Caco-2 (cell line): ENCODE results near the gene OSBPL6. TPM values are rescaled to one million over a fixed set of nuclear protein-coding genes. Genes with fewer than 3 reads are reported as not detected.

Source experiments
- Bru-seq: library from RNA; stranded (reverse); fragments of 400-500 nt; gene quantifications from one replicate; lab custom pipeline; 2021; lab: Mats Ljungman, UMichigan
- BruChase-seq, 2 experiments: library from RNA; stranded (reverse); fragments of 400-500 nt; gene quantifications; one replicate each; lab custom pipeline; 2021; lab: Mats Ljungman, UMichigan
- BruUV-seq: library from RNA; stranded (reverse); fragments of 400-500 nt; replicated peaks from 2 replicates; lab custom pipeline; 2021; lab: Mats Ljungman, UMichigan
- CTCF ChIA-PET: fragments of 300-600 bp; sonication (Branson Sonifier 250); formaldehyde crosslinking; loops from one replicate; lab custom pipeline; 2022; ENCODE audit warnings: antibody characterized with exemption; lab: Charles Lee
- POLR2A ChIA-PET: fragments of 300-600 bp; sonication (Branson Sonifier 250); formaldehyde crosslinking; loops from one replicate; lab custom pipeline; 2022; ENCODE audit warnings: antibody characterized with exemption; lab: Charles Lee
- DNase-seq, 2 experiments: peaks; one replicate each; pipeline versions ENCODE4 v3.0.0 to v3.0.0-alpha.2; 2020 to 2022
- H3K27me3 ChIP-seq: replicated peaks from 2 replicates; pipeline ENCODE4 v1.6.0; 2011; ENCODE audit warnings: low read length; ENCODE audit not compliant: control insufficient read depth, insufficient read depth
- H3K36me3 ChIP-seq: 2 replicates; pipeline ENCODE4 v1.5.1; 2011; ENCODE audit warnings: low read length; ENCODE audit not compliant: control insufficient read depth, insufficient read depth
- H3K4me1 ChIP-seq: fragments of 250-450 bp; sonication (Bioruptor Pico); 2 replicates; pipeline ENCODE4 v1.5.1; 2020; ENCODE audit warnings: mild to moderate bottlenecking
- H3K4me3 ChIP-seq: 2 replicates; pipeline ENCODE4 v1.5.1; 2011; ENCODE audit warnings: low read depth, mild to moderate bottlenecking, control low read depth, low read length
- H3K9me3 ChIP-seq: fragments of 250-450 bp; sonication (Bioruptor Pico); 2 replicates; pipeline ENCODE4 v1.5.1; 2020; ENCODE audit warnings: mild to moderate bottlenecking, moderate library complexity
- H3K27ac Mint-ChIP-seq: one replicate; pipeline ENCODE4 v1.8.0; 2022; ENCODE audit warnings: mixed read lengths; ENCODE audit not compliant: unreplicated experiment
- H3K27me3 Mint-ChIP-seq: one replicate; pipeline ENCODE4 v1.8.0; 2022; ENCODE audit warnings: mixed read lengths; ENCODE audit not compliant: insufficient read depth, unreplicated experiment
- H3K36me3 Mint-ChIP-seq: one replicate; pipeline ENCODE4 v1.8.0; 2022; ENCODE audit warnings: mild to moderate bottlenecking, mixed read lengths; ENCODE audit not compliant: insufficient read depth, unreplicated experiment
- H3K4me1 Mint-ChIP-seq: one replicate; pipeline ENCODE4 v1.8.0; 2022; ENCODE audit warnings: low read depth, mixed read lengths; ENCODE audit not compliant: unreplicated experiment
- H3K4me3 Mint-ChIP-seq: one replicate; pipeline ENCODE4 v1.8.0; 2022; ENCODE audit warnings: mild to moderate bottlenecking, moderate library complexity, mixed read lengths; ENCODE audit not compliant: unreplicated experiment
- H3K9me3 Mint-ChIP-seq: one replicate; pipeline ENCODE4 v1.8.0; 2022; ENCODE audit warnings: mixed read lengths; ENCODE audit not compliant: unreplicated experiment
- CTCF ChIP-seq, 2 experiments: fragments of 200-600 bp in 1 of 2; IDR thresholded peaks; 1 replicate in 1 of 2; 2 replicates in 1 of 2; pipeline versions ENCODE4 v1.5.1 to v1.8.0; 2011 to 2022; ENCODE audit warnings: antibody characterized with exemption in 1 of 2, control low read depth in 1 of 2, inconsistent platforms in 1 of 2, low read depth in 1 of 2, low read length in 1 of 2, mild to moderate bottlenecking in 1 of 2, moderate library complexity in 1 of 2; ENCODE audit not compliant: insufficient read depth in 1 of 2, severe bottlenecking in 1 of 2, unreplicated experiment in 1 of 2
- intact Hi-C: fragments of 100-400 bp; cut with micrococcal nuclease; formaldehyde crosslinking; loops from one replicate; pipeline ENCODE4 v1.10.0; 2022; ENCODE audit not compliant: unreplicated experiment
- long read RNA-seq: library from polyadenylated mRNA; stranded (forward); transcript quantifications from one replicate; pipeline ENCODE4 v2.0.0, GENCODE V29; 2022
- total RNA-seq: library from RNA; stranded (reverse); gene quantifications from 2 replicates; pipeline ENCODE4 v1.2.3, GENCODE V29; 2022

Gene OSBPL6
- total RNA-seq, result 1.0 and 1.5 TPM in 2 replicates
- Bru-seq, nascent RNA, result percentile 36 among the genes with signal in this experiment
- BruChase-seq, experiment 1, labeled RNA remaining after a 2-hour chase, result percentile 33 among the genes with signal in this experiment
- BruChase-seq, experiment 2, labeled RNA remaining after a 6-hour chase, result percentile 28 among the genes with signal in this experiment
- long read RNA-seq, partial matches to known transcripts, result 0 of 2 reads
- long read RNA-seq, other reads (novel, unspliced or antisense), result 2 of 2 reads

- no peaks in the 10 kb centered on the region for H3K36me3 Mint-ChIP-seq
- H3K9me3 Mint-ChIP-seq, result no peaks in the 10 kb centered on the region
- no peak within 1 kb of the TSS for H3K27ac Mint-ChIP-seq
- H3K36me3 ChIP-seq, result no peaks in the 10 kb centered on the region
- no peaks in the 10 kb centered on the region for H3K4me1 Mint-ChIP-seq
- no TSS peak for BruUV-seq
- peak; percentile 66 to 85 for DNase-seq
- H3K27me3 Mint-ChIP-seq, result peaks cover 22% of the 10 kb centered on the region
- ChIA-PET CTCF (no interaction called here), POLR2A (no interaction called here)
- intact Hi-C loops, result loop anchor here (1.0 to 5.0 kb wide), 5 partner anchors 61 to 220 kb away; partner anchors contain the start of gene RBM45
- no peaks in the 10 kb centered on the region for H3K9me3 ChIP-seq
- H3K4me3 ChIP-seq, result peak within 1 kb of the TSS; percentile 70
- no peak for TF ChIP-seq CTCF (IDR thresholded peaks at IDR 0.05; ENCODE audit: insufficient read depth in 1 of 2, low read depth in 1 of 2, low read length in 1 of 2, severe bottlenecking in 1 of 2, unreplicated experiment in 1 of 2)
- H3K4me3 Mint-ChIP-seq, result peak within 1 kb of the TSS; percentile 76
- H3K27me3 ChIP-seq, result peaks cover 6% of the 10 kb centered on the region
- peaks cover 10% of the 10 kb centered on the region; the same call in 1 of the 2 replicates for H3K4me1 ChIP-seq
Observed at GRCh38 chr2:178193823-178194599, at the start of gene OSBPL6. Gene OSBPL6 (plus strand): TSS chr2:178194512. CDS start chr2:178306185, 111,673 bp downstream.

- ChIA-PET POLR2A (no interaction called here), CTCF (no interaction called here)
- Histone ChIP-seq H3K4me3 (no peak overlapping the region), H3K9me3 (no peaks in the 10 kb centered on the region; the same call in none of the 2 replicates), H3K36me3 (no peaks in the 10 kb centered on the region), H3K27me3 (no peaks in the 10 kb centered on the region), H3K4me1 (no peaks in the 10 kb centered on the region)
- intact Hi-C loops, result no loop called here
- Mint-ChIP-seq H3K4me3 (no peak overlapping the region), H3K27me3 (no peaks in the 10 kb centered on the region), H3K27ac (no peak overlapping the region), H3K36me3 (no peaks in the 10 kb centered on the region), H3K9me3 (no peaks in the 10 kb centered on the region), H3K4me1 (no peaks in the 10 kb centered on the region)
- DNase-seq, result no peak
- no TSS peak for BruUV-seq
- TF ChIP-seq CTCF (IDR thresholded peaks at IDR 0.05; ENCODE audit: insufficient read depth in 1 of 2, low read depth in 1 of 2, low read length in 1 of 2, severe bottlenecking in 1 of 2, unreplicated experiment in 1 of 2), result no peak
Observed at GRCh38 chr2:178152033-178152432, 42.3 kb upstream of the OSBPL6 start.

GRCh38 chr2:178152542-178152941 is 41.8 kb upstream of the OSBPL6 start:
- H3K27me3 ChIP-seq, result no peaks in the 10 kb centered on the region
- Mint-ChIP-seq H3K4me1 (no peaks in the 10 kb centered on the region), H3K27ac (no peak overlapping the region), H3K9me3 (no peaks in the 10 kb centered on the region), H3K27me3 (no peaks in the 10 kb centered on the region), H3K36me3 (no peaks in the 10 kb centered on the region), H3K4me3 (no peak overlapping the region)
- H3K4me3 ChIP-seq, result no peak overlapping the region
- H3K9me3 ChIP-seq, result no peaks in the 10 kb centered on the region; the same call in none of the 2 replicates
- no peaks in the 10 kb centered on the region for H3K36me3 ChIP-seq
- DNase-seq, result no peak
- ChIA-PET POLR2A (no interaction called here), CTCF (no interaction called here)
- TF ChIP-seq CTCF (IDR thresholded peaks at IDR 0.05; ENCODE audit: insufficient read depth in 1 of 2, low read depth in 1 of 2, low read length in 1 of 2, severe bottlenecking in 1 of 2, unreplicated experiment in 1 of 2), result no peak
- H3K4me1 ChIP-seq, result no peaks in the 10 kb centered on the region
- no TSS peak for BruUV-seq
- intact Hi-C loops, result no loop called here
